ENCODE measurements around the gene COL9A1.

DNA sequence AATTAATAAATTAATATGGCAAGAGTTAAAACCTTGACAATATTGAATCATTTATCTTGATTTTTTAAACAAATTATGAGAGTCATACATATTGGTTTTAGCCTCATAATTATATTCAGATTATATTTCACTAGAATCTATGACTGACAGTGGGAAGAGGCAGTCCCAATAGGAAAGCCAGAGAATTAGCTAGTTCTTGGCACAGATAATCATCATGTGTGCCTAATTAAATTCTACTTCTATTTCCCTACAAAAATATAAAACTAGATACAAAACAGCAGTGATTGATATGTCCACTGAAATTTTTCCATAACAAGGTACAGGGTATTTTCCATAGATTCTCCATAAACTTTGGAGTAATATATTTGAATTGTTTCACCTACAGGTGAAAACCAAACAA, 38.6 kb downstream of the COL9A1 start:
- TF ChIP-seq, protein P1, sequence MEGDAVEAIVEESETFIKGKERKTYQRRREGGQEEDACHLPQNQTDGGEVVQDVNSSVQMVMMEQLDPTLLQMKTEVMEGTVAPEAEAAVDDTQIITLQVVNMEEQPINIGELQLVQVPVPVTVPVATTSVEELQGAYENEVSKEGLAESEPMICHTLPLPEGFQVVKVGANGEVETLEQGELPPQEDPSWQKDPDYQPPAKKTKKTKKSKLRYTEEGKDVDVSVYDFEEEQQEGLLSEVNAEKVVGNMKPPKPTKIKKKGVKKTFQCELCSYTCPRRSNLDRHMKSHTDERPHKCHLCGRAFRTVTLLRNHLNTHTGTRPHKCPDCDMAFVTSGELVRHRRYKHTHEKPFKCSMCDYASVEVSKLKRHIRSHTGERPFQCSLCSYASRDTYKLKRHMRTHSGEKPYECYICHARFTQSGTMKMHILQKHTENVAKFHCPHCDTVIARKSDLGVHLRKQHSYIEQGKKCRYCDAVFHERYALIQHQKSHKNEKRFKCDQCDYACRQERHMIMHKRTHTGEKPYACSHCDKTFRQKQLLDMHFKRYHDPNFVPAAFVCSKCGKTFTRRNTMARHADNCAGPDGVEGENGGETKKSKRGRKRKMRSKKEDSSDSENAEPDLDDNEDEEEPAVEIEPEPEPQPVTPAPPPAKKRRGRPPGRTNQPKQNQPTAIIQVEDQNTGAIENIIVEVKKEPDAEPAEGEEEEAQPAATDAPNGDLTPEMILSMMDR (IDR thresholded peaks at IDR 0.05) = no peak
- TF ChIP-seq POLR2A (IDR thresholded peaks at IDR 0.05) = no peak
- no peak for TF ChIP-seq EP300 (IDR thresholded peaks at IDR 0.05)
